Stimulated activated CD4-positive, alpha-beta T cell treated with anti-CD3 and anti-CD28 coated beads, Interleukin-12 subunit alpha, Interleukin-12 subunit beta, amount 100 ng/mL, for 48 hours (primary cell): ENCODE measurements around the gene TNPO1.
"Not testable (repeated sequence)": the region's sequence is repeated elsewhere in the genome, so short reads cannot be mapped to it uniquely, and the experiment has no call there.

ENCODE experiments used
- DNase-seq, 3 donors: peaks; one replicate each; pipeline ENCODE4 v3.0.0-alpha.2; 2020; ENCODE audit warnings: low read depth in 2 of 3, low spot score in 1 of 3

Gene TNPO1

DNA sequence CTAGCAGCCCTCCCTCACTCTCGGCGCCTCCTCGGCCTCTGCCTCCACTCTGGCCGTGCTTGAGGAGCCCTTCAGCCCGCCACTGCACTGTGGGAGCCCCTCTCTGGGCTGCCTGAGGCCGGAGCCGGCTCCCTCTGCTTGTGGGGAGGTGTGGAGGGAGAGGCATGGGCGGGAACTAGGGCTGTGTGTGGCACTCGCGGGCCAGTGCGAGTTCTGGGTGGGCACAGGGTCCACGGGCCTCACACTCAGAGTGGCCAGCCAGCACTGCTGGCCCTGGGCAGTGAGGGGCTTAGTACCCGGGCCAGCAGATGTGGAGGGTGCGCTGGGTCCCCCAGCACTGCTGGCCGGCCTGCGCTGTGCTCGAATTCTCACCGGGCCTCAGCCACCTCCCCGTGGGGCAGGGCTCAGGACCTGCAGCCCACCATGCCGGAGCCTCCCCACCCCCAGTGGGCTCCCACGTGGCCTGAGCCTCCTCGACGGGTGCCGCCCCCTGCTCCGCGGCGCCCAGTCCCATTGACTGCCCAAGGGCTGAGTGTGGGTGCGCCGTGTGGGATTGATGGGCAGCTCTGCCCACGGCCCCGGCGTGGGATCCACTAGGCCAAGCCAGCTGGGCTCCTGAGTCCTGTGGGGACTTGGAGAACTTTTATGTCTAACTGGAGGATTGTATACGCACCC is 109.0 kb downstream of the TNPO1 start:
- no peak for DNase-seq

DNA sequence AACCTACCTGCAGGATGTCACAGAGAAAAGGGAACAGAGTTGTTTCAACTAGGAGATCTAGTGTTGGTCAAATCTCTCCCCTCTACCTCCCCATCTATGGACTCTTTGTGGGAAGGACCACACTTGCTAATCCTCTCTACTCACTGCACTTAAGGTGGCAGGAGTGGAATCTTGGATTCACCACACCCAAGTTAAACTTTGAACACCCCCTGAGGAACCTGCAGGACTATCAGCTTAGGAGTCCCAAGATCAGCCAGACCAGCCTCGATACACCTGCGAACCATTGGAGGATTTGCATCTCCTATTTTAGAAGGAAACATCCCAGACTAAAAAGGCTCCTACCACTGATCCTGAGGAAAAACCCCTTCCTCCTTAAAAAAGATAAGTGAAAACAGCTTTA is 116.2 kb downstream of the TNPO1 start:
- DNase-seq, result not testable (repeated sequence)

DNA sequence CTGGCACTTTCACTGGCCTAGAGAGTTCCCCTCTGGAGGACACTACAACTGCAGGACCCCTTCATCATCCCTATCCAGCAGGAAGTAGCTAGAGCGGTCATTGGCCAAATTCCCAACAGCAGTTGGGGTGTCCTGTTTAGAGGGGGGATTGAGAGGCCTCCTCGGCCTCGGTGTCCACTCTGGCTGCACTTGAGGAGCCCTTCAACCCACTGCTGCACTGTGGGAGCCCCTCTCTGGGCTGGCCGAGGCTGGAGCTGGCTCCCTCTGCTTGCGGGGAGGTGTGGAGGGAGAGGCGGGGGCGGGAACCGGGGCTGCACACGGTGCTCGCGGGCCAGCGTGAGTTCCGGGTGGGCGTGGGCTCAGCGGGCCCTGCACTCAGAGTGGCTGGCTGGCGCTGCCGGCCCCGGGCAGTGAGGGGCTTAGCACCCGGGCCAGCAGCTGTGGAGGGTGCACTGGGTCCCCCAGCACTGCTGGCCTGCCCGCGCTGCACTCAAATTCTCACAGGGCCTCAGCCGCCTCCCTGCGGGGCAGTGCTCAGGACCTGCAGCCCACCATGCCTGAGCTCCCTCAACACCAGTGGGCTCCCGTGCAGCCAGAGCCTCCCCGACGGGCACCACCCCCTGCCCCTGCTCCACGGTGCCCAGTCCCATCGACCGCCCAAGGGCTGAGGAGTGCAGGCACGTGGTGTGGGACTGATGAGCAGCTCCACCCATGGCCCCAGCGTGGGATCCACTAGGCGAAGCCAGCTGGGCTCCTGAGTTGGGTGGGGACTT is 118.7 kb downstream of the TNPO1 start:
- DNase-seq, result not testable (repeated sequence)

DNA sequence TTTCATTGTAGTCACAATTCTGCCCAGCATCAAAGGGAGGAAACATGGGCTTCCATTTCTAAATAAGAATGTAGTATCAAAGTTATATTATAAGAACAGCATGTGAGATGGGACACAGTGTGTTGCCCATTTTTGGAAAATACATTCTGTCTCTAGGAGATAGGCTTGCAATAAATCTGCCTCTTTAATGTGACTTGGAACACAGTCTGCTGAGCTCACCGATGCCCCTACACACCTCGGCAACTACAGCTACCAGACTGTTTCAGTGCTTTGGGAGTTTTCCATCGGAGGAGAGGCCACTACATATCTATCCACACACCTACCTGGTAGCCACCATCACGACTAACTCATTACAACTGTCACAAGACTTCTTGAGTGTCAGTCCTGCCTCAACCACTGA is 120.4 kb downstream of the TNPO1 start:
- no peak for DNase-seq

DNA sequence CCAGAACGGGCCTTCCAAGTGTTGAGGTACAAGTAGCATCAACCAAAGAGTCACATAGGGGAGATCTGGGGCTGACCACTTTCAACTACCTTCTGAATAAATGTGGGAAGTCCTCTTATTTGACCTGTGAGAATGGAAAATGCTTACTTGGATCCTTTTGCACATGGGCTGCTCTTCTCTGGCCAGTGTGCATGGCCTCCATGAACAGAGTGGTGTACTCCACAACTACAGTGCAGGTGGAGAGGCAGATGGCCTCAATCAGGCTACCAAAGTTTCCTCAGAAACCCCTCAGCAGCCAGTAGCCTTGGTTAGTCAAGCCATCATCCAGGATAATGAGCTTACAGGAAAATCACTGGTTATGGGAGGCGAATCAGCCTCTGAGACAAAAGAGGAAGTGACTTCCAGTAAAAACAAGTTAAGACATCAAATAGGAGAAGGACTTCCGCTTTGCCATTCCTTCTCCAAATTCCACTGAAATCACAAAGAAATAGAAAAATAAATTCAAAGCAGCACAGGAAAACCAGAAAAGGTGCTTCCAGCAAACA is 121.1 kb downstream of the TNPO1 start:
- no peak for DNase-seq

DNA sequence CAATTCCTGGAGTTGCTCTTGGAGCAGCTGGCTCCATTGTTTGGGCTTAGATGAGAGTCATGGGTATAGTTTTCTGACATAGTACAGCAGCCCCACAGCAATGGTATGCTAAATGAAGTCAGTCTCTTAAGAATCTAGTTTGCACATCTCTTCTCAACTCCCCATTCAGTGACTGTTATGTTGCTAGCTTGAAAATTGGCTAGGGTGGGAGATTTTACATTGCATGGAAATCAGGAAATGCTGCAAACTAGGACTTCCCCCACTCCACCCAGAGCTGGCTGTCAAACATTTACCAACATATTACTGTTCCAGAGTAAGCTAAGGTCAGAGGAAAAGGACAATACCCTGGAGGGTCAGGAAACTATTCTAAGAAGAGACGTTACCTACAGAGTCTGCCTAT is 121.7 kb downstream of the TNPO1 start:
- DNase-seq, result no peak

DNA sequence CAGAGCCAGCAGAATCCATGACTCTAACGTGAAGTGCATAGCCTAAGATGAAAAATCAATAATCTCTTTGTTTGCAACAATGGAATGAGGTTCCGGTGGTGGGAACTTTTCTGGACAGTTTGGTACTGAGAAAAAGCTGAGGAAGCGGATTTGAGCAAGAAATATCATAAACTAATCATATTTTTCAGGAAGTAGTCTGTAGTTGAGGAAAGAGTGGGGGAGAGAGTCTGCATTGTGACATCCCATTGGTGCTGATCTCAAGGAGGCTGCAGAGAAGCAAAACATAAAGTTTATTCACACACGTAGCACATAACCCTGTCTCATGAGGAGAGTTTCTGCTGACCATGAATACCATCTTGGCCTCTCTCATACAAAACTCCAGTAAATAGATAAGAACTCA is 123.6 kb downstream of the TNPO1 start:
- DNase-seq, result no peak

DNA sequence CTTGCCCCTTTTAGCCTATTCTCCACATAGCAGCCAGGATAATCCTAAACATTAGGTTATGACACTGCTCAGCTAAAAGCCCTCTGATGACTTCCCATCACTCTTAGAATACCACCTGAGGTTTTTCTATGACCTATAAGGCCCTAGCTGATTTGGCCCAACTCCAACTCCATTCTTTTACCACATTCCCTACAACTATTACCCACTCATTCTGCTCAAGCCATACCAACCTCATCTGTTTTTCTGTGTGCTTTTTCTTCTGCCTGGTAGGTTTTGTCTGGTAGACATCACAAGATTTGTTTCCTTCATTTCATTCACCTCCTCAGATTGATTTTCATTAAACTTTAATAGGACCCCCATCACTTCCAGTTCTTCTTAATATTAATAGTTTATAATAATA is 126.8 kb downstream of the TNPO1 start:
- DNase-seq, result no peak

DNA sequence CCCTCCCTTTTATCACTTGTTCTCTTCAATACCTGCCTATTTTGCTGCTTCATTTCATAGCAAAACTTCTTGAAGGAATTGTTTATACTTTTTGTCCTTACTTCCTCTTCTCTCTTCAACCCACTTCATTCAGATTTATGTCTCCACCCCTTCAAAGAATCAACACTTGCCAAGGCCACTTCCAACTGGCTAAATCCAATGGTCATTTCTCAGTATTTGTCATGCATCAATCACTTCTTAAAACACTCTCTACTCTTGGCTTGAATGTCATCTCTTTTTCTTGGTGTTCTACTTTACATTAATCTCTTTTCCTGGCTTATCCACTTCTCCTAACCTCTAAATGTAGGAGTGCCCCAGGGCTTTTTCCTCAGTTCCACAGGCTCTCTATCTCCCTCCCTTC is 131.0 kb downstream of the TNPO1 start:
- DNase-seq, result no peak

DNA sequence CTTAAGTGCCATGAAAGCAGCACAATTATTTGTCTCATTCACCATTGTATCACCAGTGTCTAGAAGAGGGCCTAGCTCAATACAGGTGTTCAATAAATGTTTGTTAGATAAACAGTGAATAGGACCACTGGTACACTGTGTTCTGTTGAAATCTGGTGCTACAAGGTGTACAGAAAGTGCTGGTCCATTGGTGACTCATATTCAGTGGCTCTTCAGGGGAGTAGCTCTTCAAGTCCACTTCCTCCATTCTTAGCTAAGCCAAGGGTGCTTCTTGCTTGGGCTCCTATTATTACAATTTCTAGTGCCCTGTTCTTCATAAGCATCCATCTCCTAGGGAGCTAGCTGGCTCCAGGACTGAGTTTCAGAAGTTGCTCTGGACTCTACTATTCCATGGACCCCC is 133.0 kb downstream of the TNPO1 start:
- DNase-seq, result no peak

DNA sequence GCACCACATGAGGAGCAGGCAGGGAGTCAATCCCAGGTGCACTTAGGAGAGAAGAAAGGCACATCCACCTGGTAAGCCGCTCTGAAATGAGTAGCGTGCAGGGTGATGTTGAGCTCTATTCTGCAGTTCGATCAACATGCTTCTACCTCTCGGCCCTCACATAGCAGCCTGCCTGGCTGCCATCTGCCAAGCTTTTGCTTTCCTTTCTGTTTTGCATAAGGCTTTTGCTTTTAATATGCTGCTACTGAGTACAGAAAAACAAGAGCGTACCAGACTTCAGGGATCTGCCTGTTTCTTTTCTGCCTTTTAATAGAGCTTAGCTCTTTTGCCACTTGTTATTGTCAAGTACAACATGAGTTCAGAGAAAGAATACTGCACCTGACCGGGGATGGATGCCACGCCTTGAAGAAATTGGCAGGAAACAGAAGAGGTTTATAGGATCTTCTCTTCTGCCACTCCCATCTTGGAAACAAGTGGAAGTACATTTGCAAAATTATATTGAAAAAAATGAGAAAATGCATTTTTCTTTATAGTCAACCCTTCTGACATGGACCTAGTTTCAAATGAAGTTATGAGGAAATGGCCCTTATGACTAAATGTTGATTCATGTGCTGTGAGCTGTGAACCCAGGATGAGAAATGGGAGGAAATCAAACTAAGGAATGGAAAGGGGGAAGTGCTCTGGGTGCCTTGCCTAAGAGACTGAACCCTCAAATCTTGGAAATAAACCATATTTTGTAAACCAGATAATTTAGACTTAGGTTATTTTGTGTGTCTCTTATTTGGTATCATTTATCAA is 135.4 kb downstream of the TNPO1 start:
- DNase-seq, result no peak

DNA sequence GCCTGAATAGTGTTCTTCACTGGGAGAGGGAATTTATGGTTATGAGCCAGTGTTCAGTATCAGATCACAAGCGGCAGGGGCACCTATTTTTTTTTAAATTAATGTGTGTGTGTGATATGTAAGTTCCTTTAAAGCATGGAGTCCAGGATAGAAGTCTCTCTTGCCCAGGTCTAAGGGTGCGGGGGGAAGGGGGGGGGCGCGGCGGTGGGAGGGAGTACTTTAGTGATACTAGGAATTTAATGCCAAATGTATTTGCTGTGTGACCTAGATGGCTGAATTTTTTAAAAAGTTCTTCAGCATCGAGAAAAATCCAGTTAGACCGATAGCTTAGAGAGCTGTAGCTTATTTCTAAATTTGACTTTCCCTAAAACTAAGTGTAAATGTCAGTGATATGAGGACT is 137.9 kb downstream of the TNPO1 start:
- no peak for DNase-seq

DNA sequence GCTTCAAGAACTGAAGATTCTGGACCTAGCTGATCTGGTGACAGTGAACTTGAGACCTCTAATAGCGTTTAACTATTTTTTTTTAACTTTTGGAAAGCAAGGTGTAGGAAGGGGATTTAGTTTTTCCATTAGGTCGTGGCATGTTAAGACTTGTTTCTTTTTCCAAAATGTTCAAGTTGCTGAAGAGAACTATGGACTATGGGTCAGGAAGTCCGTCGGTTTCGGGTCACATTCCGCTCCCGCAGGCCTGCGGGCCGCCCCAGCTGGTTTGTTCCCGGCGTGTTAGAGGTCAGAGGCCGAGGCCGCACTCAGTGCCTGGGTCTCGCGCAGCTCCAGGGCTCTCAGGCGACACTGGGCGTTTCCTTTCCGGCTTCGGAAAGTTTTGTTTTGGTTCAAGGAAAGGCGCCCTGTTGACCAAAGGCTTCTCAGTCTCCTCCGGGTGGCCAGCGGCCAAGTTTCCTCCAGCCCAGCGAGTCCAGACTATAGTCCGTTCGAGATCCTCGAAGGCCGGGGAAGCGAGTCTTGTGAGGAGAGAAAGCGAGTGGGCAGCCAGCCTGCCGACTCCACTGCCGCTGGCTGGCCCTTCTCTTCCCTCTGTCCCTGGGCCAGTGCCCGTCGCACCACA is 138.8 kb downstream of the TNPO1 start:
- peak in 1 of 3 donors; percentile 14 for DNase-seq

DNA sequence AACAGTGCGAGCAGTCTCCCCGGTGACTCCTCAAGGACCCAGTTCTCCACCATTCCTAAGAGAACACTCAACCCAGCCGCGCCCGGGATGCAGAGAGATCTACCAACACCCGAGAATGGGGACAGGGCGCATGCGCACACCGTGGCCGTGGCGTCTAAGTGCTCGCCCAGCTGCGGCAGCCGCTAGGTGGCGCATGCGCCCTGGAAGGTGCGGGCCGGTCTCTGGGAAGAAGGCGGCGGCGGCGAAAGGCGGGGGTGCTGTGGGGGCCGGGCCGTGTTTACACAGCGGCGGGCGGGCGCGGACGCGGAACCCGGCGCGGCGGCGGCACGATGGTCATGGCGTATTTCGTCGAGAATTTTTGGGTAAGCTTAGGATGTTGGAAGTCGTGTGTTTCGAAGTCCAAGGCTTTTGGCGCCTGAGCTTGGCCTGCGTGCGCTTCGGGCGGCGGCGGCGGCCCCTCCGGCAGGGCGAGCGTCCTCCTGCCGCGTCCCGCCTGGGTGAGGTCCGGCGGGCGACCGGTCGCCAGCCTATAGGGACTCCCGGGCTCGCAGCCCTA is 139.4 kb downstream of the TNPO1 start, which contains the start of gene FCHO2:
Gene FCHO2 (plus strand): TSS at position 274 of the 556 bp plus-strand sequence. CDS start 56 bp downstream, at position 330.
- peak; percentile 86 to 95 (median 90) for DNase-seq

DNA sequence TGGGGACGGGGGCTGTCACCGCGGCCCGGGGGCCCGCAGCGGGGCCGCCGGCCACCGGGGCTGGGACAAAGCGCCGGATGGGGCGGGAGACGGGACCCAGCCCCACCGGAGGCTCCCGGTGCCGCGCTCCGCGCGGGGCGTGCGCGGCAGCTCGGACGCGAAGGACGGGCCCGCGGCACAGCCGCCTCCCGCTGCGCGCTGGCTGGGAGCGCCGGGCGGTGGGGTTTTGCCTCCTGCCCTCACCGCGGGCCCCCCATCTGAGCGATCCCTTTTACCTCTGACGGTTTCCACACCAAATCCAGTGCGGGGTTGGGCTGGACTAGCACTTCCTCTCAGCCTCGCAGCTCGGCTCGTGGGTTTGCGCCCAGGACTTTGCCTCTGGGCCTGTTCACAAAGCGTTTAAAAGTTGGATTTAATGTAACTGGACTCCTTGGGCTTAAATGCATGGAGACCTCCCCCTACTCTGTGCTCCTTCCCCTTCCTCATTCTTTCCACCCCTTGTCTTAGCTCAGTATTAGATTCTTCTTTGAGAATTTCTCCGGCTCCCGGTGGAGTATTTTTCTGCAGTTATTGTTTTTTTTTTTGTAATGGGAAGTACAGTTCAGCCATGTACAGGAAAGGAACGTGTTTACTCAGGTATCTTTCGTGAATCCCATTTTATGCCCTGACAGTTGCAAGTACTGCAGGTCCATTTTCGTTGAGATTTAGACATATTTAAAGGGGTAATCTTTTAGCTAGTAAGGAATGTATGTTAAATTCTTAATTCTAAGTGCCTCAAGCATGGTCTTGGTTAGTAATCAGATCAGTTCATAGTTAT is 140.1 kb downstream of the TNPO1 start:
- DNase-seq, result peak in 2 of 3 donors; percentile 10 to 12

DNA sequence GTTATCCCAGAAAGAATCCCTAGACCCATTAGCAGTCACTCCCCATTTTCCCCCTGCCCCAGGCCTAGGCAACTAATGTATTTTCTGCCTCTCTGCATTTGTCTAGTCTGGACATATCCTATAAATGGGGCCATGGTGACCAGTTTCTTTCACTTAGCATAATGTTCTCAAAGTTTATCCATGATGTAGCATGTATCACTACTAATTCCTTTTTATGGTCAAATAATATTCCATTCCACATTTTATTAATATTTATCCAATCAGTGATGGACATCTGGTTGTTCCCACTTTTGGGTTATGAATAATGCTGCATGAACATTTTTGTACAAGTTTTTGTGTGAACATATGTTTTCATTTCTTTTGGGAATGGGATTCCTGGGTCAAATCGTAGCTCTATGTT is 140.9 kb downstream of the TNPO1 start:
- no peak for DNase-seq

DNA sequence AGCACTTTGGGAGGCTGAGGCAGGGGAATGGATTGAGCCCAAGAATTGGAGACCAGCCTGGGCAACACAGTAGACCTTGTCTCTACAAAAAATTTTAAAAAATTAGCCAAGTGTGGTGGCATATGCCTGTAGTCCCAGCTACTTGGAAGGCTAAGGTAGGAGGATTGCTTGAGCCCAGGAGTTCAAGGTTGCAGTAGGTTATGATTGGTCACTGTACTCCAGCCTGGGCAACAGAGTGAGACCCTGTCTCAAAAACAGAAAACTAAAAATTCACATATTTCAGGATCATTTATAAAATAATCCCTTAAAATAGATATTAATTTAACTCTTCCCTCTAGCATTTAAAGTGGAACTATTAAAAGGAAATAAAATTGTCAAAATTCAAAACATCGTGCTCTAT is 142.8 kb downstream of the TNPO1 start:
- DNase-seq, result no peak
